ENCODE measurements around the gene STOX2. TPM values are rescaled to one million over a fixed set of nuclear protein-coding genes. Genes with fewer than 3 reads are reported as not detected.

The STOX2 gene
- total and polyA plus RNA-seq, 10 of the 15 experiments (the other 5 are each of a cell fraction or from before 2014, with no cell fraction given) = 0.01 to 1.2 (median 0.18) TPM; not detected in 4

GRCh38 chr4:183969596-183969995 lies 64.5 kb downstream of the STOX2 start:
- Histone ChIP-seq H3K4me2 (ENCODE audit: control insufficient read depth, insufficient read depth) (no peak overlapping the region), H4K20me1 (ENCODE audit: control insufficient read depth, insufficient read depth) (no peaks in the 10 kb centered on the region), H3K9me3 (replicated peaks; ENCODE audit: control insufficient read depth, insufficient read depth, low read length) (no peaks in the 10 kb centered on the region; the same call in 2 of the 3 replicates), H3K9ac (ENCODE audit: control insufficient read depth, insufficient read depth, low read length) (no peak overlapping the region), H3K4me3 (no peak overlapping the region), H2AFZ (ENCODE audit: control insufficient read depth, low read depth, low read length) (no peak overlapping the region), H3K79me2 (ENCODE audit: control insufficient read depth, insufficient read depth, low read length) (no peaks in the 10 kb centered on the region), H3K27ac (ENCODE audit: control insufficient read depth, insufficient read depth) (no peak overlapping the region), H3K4me1 (ENCODE audit: control insufficient read depth, insufficient read depth, low read length) (no peaks in the 10 kb centered on the region), H3K36me3 (ENCODE audit: control insufficient read depth in 2 of 2, insufficient read depth in 2 of 2, low read length in 1 of 2) (no peaks in the 10 kb centered on the region), H3K27me3 (replicated peaks in 1 of 2; ENCODE audit: control insufficient read depth in 2 of 2, insufficient read depth in 2 of 2, low read length in 1 of 2) (peaks cover 0 to 1% of the 10 kb centered on the region in 2 experiments; a peak in 2 of 4 replicates)
- ChIA-PET RAD21 (ENCODE audit: unreplicated experiment) (no interaction called here), CTCF (no interaction called here), POLR2A (no interaction called here), SMC1A (ENCODE audit: uncharacterized antibody, unreplicated experiment) (no interaction called here)
- no peak for FAIRE-seq
- BruUV-seq (replicated peaks) = no TSS peak
- 5% methylated on average over 4 of the region's 4 CpGs for WGBS (ENCODE audit: insufficient coverage, insufficient replicate concordance, low lambda C conversion rate, missing lambda C conversion rate)
- ATAC-seq = no peak
- TF ChIP-seq ZBTB11 (CRISPR knock-in tag; IDR thresholded peaks at IDR 0.05) = no peak
- no peak for TF ChIP-seq POLR2A (IDR thresholded peaks at IDR 0.05; ENCODE audit: low read depth, low read length)
- TF ChIP-seq CTCF (IDR thresholded peaks at IDR 0.05 in 2 of 3, conservative IDR thresholded peaks at IDR 0.05 in 1 of 3; ENCODE audit: control insufficient read depth in 2 of 3, extremely low read depth in 1 of 3, insufficient read depth in 1 of 3, low read depth in 3 of 3, low read length in 3 of 3) = no peak
- TF ChIP-seq NR2C2 (IDR thresholded peaks at IDR 0.05; ENCODE audit: borderline replicate concordance, control insufficient read depth, insufficient read length, low read depth) = no peak
- TF ChIP-seq POU2F2 (IDR thresholded peaks at IDR 0.05; ENCODE audit: borderline replicate concordance, low read depth, low read length) = no peak
- TF ChIP-seq NFYB (IDR thresholded peaks at IDR 0.05; ENCODE audit: insufficient read depth, low read depth, low read length) = no peak
- TF ChIP-seq ATF7 (IDR thresholded peaks at IDR 0.05; ENCODE audit: low read depth) = no peak
- in situ Hi-C loops (cut with MboI) (no loop called here), intact Hi-C loops (cut with micrococcal nuclease; ENCODE audit: unreplicated experiment) (no loop called here)
- DNase-seq (ENCODE audit: low read depth, low spot score) = no peak

All from GM12878 (cell line).